NCI-H748 (cell line): Measurements from ENCODE around the gene PCGF6.
"Not testable (repeated sequence)": the region's sequence is repeated elsewhere in the genome, so short reads cannot be mapped to it uniquely, and the experiment has no call there.

Experiments
- DNase-seq: peaks from one replicate; lab custom pipeline; 2025; ENCODE audit not compliant: unreplicated experiment; lab: John Stamatoyannopoulos, UW

PCGF6 gene

GRCh38 chr10:103258928-103259327 is 92.0 kb downstream of the PCGF6 start:
- DNase-seq, result not testable (repeated sequence)

GRCh38 chr10:103257812-103258211 is 93.1 kb downstream of the PCGF6 start:
- DNase-seq, result no peak

- no peak for DNase-seq
These were observed 94.3 kb downstream of the PCGF6 start for GRCh38 chr10:103256613-103257012.

GRCh38 chr10:103254538-103255325 is 96.2 kb downstream of the PCGF6 start:
- no peak for DNase-seq

GRCh38 chr10:103254113-103254512 is 96.8 kb downstream of the PCGF6 start:
- no peak for DNase-seq
